Dendritic cell treated with granulocyte-macrophage colony-stimulating factor and Interleukin-4, amounts not matched to agents 40 ng/mL and 50 ng/mL, for 4 days (primary cell): ENCODE data around the gene TRIM67.

Experiments used
- H3K27ac Mint-ChIP-seq: one replicate; pipeline ENCODE4 v1.8.0; 2022; ENCODE audit warnings: mild to moderate bottlenecking, mixed read lengths
- H3K27me3 Mint-ChIP-seq: one replicate; pipeline ENCODE4 v1.8.0; 2022; ENCODE audit warnings: mild to moderate bottlenecking, mixed read lengths
- H3K36me3 Mint-ChIP-seq: one replicate; pipeline ENCODE4 v1.8.0; 2022; ENCODE audit warnings: low read depth, mixed read lengths
- H3K4me1 Mint-ChIP-seq: one replicate; pipeline ENCODE4 v1.8.0; 2022; ENCODE audit warnings: low read depth, mixed read lengths
- H3K4me3 Mint-ChIP-seq: one replicate; pipeline ENCODE4 v1.8.0; 2022; ENCODE audit warnings: mild to moderate bottlenecking, moderate library complexity, mixed read lengths
- H3K9me3 Mint-ChIP-seq: one replicate; pipeline ENCODE4 v1.8.0; 2022; ENCODE audit warnings: mixed read lengths
- intact Hi-C: fragments of 100-400 bp; cut with micrococcal nuclease; formaldehyde crosslinking; loops from one replicate; pipeline ENCODE4 v1.15.0; 2022

Gene TRIM67

GRCh38 chr1:231264642-231265041 lies 102.8 kb downstream of the TRIM67 start:
- intact Hi-C loops = no loop called here
- no peaks in the 10 kb centered on the region for H3K27me3 Mint-ChIP-seq
- no peak overlapping the region for H3K4me3 Mint-ChIP-seq
- no peaks in the 10 kb centered on the region for H3K4me1 Mint-ChIP-seq
- peaks cover 99% of the 10 kb centered on the region for H3K36me3 Mint-ChIP-seq
- no peak overlapping the region for H3K27ac Mint-ChIP-seq
- H3K9me3 Mint-ChIP-seq = no peaks in the 10 kb centered on the region

GRCh38 chr1:231265379-231265778 lies 103.5 kb downstream of the TRIM67 start:
- intact Hi-C loops = no loop called here
- peaks cover 99% of the 10 kb centered on the region for H3K36me3 Mint-ChIP-seq
- no peaks in the 10 kb centered on the region for H3K27me3 Mint-ChIP-seq
- H3K9me3 Mint-ChIP-seq = no peaks in the 10 kb centered on the region
- no peaks in the 10 kb centered on the region for H3K4me1 Mint-ChIP-seq
- H3K4me3 Mint-ChIP-seq = no peak overlapping the region
- H3K27ac Mint-ChIP-seq = no peak overlapping the region

GRCh38 chr1:231266811-231267322 lies 105.0 kb downstream of the TRIM67 start:
- Mint-ChIP-seq H3K4me1 (no peaks in the 10 kb centered on the region), H3K27ac (no peak overlapping the region), H3K4me3 (no peak overlapping the region), H3K36me3 (peaks cover 100% of the 10 kb centered on the region), H3K27me3 (no peaks in the 10 kb centered on the region), H3K9me3 (no peaks in the 10 kb centered on the region)
- intact Hi-C loops = no loop called here
